ENCODE results near the gene PXDN.

DNA sequence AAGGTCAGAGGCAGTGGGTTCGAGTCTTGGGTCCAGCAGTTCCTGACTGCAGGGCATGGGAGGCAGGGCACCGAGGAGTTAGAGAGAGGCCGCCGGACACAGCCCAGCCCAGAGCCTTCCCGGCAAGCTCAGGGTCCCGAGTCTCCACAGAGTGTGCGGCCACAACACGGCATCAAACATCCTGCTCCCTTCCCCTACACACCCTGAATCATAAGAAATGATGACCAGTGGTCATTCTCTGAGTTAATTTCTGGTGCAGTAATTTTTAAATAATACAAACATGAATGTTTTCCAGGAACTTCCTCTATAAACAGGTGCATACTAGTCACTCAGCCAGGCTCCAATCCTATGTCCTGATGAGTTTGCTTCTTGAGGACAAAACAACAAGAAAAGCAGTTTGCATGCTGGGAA lies 118.0 kb downstream of the PXDN start:
- no peak for TF ChIP-seq CTCF (IDR thresholded peaks at IDR 0.05)
- TF ChIP-seq POLR2A (IDR thresholded peaks at IDR 0.05) = no peak
